Measurements from ENCODE around the gene PPM1G.

PPM1G gene

GRCh38 chr2:27412419-27413152 lies 3.2 kb upstream of the PPM1G start:
- no peak for DNase-seq (ENCODE audit: low read depth)

- DNase-seq (ENCODE audit: low read depth): no peak
Observed at GRCh38 chr2:27408601-27409320, 630 bp downstream of the PPM1G start.

GRCh38 chr2:27407798-27408491 lies 1.4 kb downstream of the PPM1G start:
- DNase-seq (ENCODE audit: low read depth): peak; percentile 52

GRCh38 chr2:27400348-27401135 lies 8.8 kb downstream of the PPM1G start:
- DNase-seq (ENCODE audit: low read depth): no peak

- no peak for DNase-seq (ENCODE audit: low read depth)
Observed at GRCh38 chr2:27398962-27399361, 10.4 kb downstream of the PPM1G start.

GRCh38 chr2:27393225-27393624 lies 16.2 kb downstream of the PPM1G start:
- DNase-seq (ENCODE audit: low read depth): no peak

GRCh38 chr2:27390822-27391679 lies 18.3 kb downstream of the PPM1G start:
- DNase-seq (ENCODE audit: low read depth): no peak

- DNase-seq (ENCODE audit: low read depth): no peak
Observed at GRCh38 chr2:27381577-27382181, 27.7 kb downstream of the PPM1G start.

GRCh38 chr2:27380626-27381545 lies 28.5 kb downstream of the PPM1G start, which contains the start of gene ZNF513:
Gene ZNF513, minus strand, starts transcription at chr2:27380734. Its CDS starts 208 bp downstream, at chr2:27380526.
- DNase-seq (ENCODE audit: low read depth): peak; percentile 90

- DNase-seq (ENCODE audit: low read depth): peak; percentile 60
Observed at GRCh38 chr2:27379836-27380625, 29.4 kb downstream of the PPM1G start.

GRCh38 chr2:27379383-27379835 lies 30.0 kb downstream of the PPM1G start:
- no peak for DNase-seq (ENCODE audit: low read depth)

GRCh38 chr2:27378809-27379290 lies 30.5 kb downstream of the PPM1G start:
- no peak for DNase-seq (ENCODE audit: low read depth)

- no peak for DNase-seq (ENCODE audit: low read depth)
Observed at GRCh38 chr2:27378096-27378808, 31.1 kb downstream of the PPM1G start.

GRCh38 chr2:27377618-27378095 lies 31.7 kb downstream of the PPM1G start:
- no peak for DNase-seq (ENCODE audit: low read depth)

- DNase-seq (ENCODE audit: low read depth): no peak
Observed at GRCh38 chr2:27376866-27377617, 32.3 kb downstream of the PPM1G start.

GRCh38 chr2:27376151-27376865 lies 33.1 kb downstream of the PPM1G start:
- DNase-seq (ENCODE audit: low read depth): no peak
